Superior temporal gyrus (tissue), 1 donor: ENCODE data around the gene C4A.
"Not testable (repeated sequence)": the region's sequence is repeated elsewhere in the genome, so short reads cannot be mapped to it uniquely, and the experiment has no call there.

Experiments used
- DNase-seq: peaks from one replicate; pipeline ENCODE4 v3.0.0-alpha.2; 2016; ENCODE audit errors: extremely low spot score

C4A gene

DNA sequence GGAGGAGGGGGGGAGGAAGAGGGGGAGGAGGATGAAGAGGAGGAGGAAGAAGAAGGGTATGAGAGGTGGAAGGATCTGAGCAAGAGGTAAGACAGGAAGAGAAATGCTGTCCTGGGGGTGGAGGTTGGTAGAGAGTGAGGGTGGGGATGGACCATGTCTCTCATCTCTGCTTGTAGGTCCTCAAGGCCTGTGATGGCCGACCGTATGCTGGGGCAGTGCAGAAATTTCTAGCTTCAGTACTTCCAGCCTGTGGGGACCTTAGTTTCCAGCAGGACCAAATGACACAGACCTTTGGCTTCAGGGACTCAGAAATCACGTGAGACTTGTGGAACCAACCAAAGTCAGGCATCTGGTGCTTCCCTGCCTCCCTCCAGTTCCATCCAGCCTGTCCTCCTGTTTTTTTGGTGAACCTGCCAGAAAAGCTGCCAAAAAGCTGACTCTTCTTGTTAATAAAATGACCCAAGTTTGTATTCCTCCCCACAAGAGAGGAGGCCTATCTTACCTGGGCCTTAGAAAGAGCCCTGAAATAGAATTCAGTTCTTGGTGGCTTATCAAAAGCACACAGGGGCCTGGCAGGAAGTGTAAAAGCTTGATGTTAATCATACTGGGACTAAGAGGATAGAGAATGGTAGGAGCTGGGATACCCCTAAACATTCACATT, 2.5 kb upstream of the C4A start:
- DNase-seq: no peak

- not testable (repeated sequence) for DNase-seq
Measured at GRCh38 chr6:31980195-31980876, 1.5 kb upstream of the C4A start.

DNA sequence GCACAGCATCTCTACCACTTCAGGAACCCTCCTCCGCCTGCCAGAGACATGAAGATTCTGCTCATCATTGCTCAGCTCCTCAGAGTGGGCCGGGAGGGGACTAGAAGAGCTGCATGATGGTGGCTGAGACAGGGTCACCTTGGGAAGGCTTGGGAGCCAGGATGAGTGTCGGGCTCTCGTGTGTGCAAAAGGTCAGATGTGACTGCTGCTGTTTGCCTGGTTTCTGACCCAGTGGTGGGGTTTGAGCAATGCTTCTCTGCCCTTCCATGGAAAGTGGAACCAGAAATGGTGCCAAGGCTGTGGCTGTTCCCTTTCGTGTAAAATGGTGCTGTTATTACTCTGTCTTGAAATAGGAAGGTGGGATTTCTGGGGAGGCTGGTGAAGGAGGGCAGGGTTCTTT, 859 bp upstream of the C4A start:
- DNase-seq: not testable (repeated sequence)

- DNase-seq: not testable (repeated sequence)
Measured at GRCh38 chr6:31989363-31989762, 7.5 kb downstream of the C4A start.

GRCh38 chr6:31994421-31994820, 12.6 kb downstream of the C4A start:
- DNase-seq: not testable (repeated sequence)

DNA sequence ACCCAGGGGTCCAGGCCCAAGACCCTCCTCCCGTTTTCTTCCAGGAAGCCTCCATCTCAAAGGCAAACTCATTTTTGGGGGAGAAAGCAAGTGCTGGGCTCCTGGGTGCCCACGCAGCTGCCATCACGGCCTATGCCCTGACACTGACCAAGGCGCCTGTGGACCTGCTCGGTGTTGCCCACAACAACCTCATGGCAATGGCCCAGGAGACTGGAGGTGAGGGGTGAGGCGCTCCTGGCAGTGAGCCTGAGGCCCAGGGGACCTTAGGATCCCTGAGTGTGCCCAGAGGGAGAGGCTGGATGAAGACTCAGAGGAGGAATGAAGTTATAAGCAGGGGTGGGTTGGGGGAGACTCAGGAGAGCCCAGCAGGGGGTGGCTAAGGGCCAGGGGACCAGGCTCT, 14.5 kb downstream of the C4A start:
- not testable (repeated sequence) for DNase-seq

DNA sequence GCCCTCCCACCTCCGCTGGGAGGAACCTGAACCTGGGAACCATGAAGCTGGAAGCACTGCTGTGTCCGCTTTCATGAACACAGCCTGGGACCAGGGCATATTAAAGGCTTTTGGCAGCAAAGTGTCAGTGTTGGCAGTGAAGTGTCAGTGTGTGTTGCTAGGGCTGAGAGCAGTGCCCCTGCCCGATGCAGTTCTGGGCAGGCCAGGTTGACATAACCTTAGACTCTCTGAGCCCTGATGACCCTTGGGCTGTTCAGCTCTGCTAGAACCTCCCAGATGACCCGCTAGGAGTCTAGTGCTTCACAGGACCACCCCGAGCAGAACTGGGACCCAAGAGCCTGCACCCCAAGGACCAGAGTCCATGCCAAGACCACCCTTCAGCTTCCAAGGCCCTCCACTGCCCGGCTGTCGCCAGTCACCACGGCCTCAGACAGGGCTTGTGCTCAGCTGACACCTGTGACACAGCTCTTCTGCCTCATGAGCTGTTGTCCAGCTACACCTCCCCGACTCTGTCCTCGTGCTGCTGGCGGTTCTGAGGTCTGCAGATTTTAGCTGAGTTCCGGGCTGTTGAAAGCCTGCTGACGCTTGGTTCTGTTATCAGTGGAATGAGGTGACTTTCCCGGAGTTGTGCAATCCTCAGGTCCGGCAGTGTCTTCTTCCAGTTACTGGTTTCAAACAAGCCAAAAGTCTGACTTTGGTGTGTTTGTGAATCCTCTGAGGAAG, 20.9 kb downstream of the C4A start:
- not testable (repeated sequence) for DNase-seq

DNA sequence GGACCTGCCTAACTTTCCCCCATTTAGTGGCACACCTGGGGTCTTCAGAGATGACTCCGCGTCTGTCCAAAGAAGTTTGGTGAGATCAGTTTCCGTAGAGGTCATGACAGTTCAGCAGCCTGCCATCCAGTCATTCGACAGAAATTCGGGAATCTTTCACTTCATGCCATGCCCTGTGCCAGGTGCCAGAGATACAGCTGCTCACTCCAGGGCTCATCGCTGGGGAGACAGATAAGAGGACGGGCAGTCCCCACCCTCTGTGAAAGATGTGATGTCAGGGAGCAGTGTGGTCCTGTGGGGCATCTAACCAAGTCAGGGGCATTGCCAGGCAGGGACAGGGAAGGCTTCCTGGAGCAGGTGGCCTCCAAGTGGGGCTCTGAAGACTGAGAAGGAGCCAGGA, 21.4 kb downstream of the C4A start:
- not testable (repeated sequence) for DNase-seq

DNA sequence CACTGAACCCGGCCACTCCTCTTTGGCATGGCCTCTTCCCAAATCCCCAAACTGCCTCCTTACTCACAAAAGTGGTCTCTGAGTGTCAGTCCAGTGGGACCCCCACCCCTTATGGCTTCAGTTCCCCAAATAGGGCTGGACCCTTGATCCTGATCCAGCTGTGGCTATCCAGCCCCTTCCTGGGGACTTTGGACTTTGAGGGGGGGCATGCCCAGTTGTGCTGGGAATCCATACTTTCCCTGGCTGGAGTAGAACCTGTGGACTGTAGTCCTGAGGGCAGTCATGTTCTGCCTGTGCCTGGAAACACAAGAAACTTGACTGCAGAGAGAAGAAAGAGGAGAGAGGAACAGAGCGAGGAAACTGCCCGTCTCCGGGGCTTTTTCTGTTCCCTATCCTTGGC, 22.5 kb downstream of the C4A start:
- DNase-seq: not testable (repeated sequence)

DNA sequence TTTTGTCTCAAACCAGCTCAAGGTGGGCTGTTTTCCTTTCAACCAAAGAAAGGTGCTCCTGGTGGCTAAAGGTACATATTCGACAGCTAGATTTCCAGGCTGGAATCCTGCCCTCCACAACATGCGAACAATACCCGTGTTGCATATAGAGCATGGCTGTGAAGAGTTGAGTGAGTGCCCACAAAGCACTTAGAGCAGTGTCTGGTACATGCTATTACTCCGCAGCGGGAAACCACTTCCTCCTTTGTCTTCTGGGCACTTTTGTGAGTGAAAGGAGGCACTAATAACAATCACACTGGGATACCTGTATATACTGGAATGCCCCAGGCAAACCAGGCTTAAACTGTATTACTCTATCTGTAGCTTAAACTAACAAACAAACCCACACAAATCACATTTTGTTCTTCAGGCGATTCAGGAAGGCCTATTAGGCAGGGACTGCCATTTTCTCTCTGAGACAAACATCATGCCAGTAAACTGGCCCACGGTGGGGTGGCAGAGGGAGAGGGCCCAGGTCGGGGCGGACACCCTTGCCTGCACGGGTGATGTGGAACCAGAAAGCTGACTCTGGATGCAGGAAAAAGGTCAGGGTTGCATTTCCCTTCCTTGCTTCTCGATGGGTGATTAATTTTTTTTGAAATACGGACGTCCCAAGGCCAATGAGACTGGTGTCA, 23.1 kb downstream of the C4A start:
- not testable (repeated sequence) for DNase-seq

GRCh38 chr6:32005538-32005880, 23.7 kb downstream of the C4A start:
- not testable (repeated sequence) for DNase-seq

GRCh38 chr6:32005991-32006529, 24.2 kb downstream of the C4A start:
- DNase-seq: not testable (repeated sequence)

- not testable (repeated sequence) for DNase-seq
Measured at GRCh38 chr6:32007086-32007485, 25.2 kb downstream of the C4A start.

DNA sequence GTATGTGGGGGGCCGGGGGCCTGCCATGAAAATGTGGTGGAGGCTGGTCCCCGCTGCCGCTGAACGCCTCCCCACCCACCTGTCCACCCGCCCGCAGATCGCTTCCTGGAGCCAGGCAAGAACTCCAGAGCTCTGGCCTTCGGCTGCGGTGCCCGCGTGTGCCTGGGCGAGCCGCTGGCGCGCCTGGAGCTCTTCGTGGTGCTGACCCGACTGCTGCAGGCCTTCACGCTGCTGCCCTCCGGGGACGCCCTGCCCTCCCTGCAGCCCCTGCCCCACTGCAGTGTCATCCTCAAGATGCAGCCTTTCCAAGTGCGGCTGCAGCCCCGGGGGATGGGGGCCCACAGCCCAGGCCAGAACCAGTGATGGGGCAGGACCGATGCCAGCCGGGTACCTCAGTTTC, 26.2 kb downstream of the C4A start:
- not testable (repeated sequence) for DNase-seq

DNA sequence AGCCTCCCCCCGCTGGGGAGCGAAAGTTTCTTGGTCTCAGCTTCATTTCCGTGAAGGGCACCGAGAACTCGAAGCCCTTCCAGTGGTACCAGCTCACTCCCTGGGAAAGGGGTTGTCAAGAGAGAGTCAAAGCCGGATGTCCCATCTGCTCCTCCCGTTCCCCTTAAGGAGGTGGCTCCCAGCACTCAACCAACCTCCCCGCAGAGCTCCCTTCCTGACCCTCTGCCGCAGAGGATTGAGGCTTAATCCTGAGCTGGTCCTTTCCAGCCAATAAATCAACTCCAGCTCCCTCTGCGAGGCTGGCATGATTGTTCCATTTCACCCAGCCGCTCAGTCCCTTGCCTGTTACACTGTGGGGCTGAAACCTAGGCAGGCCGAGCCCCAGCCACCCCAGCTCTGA, 26.8 kb downstream of the C4A start:
- not testable (repeated sequence) for DNase-seq

DNA sequence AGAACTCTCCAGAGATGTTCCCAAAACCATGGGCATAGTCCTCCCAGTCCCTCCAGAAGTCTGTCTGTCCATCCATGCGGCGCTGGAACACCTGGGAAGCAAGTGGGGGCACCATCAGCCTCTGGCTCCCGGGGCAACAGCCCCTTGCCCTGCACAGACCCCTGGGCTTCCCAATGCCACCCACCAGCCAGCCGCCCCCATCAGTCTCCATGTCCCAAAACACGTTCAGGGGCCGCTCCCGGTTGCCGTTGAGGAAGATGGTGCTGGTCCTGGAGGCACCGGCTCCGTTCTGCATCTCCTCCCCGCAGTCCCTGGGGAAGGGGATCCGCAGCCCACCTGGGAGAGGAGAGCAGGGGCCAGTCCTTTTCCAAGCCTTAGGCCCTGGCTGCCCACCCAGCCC, 27.7 kb downstream of the C4A start:
- DNase-seq: not testable (repeated sequence)

DNA sequence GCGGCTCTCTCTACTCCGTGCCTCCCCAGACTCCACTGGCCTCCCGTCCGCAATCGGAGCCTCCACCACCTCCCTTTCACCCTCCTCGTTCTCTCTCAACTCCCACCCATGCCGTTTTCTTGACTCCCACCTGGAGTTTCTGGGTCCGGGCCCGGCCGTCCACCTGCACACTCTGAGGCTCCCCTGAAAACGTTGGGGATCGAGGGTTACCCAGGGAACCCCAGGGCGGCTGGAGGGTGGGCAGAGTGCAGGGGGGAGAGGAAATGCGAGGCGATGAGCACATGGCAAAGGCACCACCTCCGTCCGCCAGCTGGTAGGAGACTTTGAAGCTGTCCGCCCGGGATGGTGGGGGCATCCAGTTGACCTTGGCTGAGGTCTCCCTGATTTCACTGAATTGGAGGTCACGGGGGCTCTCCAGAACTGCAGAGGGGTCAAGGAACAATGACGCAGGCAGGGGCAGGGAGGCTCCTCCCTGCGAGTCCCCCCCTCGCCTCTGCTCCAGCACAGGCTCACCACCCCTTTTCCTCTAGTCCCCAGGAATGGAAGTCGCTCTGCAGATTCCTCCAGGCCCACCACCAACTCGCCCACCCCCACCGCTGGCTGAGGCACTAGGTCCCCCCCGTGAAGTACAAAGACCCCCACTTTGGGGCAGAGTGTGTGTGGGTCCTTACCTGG, 29.1 kb downstream of the C4A start:
- not testable (repeated sequence) for DNase-seq

DNA sequence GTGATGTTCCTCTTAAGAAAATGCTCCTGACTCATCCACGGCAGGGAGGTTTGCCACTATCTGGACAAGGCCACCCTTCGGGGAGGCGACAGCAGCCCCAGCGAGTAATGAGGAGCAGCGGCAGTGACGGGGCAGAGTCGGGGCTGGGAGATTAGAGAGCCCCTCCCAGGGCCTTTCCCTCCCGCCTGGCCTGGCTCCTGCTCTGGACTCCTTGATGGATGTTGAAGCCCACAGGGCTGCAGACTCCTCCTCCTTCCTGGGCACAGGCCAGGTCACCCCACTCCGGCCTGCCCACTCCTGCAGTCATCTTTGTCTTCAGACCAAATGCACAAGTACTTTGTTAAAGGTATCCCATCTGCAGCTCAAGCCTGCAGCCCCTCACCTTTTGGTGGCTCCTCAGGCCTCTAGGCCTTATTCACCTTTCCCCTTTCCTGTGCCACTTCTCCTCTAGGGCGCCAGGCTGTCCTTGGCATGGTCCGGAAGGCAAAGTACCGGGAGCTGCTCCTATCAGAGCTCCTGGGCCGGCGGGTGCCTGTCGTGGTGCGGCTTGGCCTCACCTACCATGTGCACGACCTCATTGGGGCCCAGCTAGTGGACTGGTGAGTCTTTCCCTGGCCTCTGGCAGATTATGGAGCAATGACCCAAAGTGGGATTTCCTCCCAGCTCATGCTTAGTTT, 31.2 kb downstream of the C4A start:
- not testable (repeated sequence) for DNase-seq

- DNase-seq: not testable (repeated sequence)
Measured at GRCh38 chr6:32013738-32014137, 31.9 kb downstream of the C4A start.

DNA sequence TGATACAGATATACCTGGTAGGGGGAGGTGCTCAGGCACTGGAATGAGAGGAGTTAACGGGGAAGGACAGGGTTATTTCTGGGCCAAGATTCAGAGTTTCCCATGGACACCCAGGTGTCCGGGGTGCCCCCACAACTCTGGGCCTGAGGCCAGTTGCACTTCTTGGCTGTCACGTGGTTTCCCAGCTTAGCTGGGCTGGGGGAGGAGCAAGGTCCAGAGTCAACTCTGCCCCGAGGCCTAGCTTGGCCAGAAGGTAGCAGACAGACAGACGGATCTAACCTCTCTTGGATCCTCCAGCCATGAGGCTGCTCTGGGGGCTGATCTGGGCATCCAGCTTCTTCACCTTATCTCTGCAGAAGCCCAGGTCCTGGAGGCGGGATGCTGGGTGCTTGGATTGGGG, 32.7 kb downstream of the C4A start, which contains the start of gene C4B:
Gene C4B, plus strand, starts transcription at position 249 of the 400 bp plus-strand sequence. Its CDS starts 51 bp downstream, at position 300.
- not testable (repeated sequence) for DNase-seq

GRCh38 chr6:32022100-32022499, 40.2 kb downstream of the C4A start:
- DNase-seq: not testable (repeated sequence)
